HL-60 (cell line): ENCODE results near the gene ANKRD55.
"Not testable (repeated sequence)": the region's sequence is repeated elsewhere in the genome, so short reads cannot be mapped to it uniquely, and the experiment has no call there.

ENCODE experiments used
- DNase-seq, 2 experiments: peaks; one replicate each; pipeline ENCODE4 v3.0.0-alpha.2; 2010 to 2020; ENCODE audit warnings: low read depth in 1 of 2, low spot score in 1 of 2
- H3K27ac ChIP-seq: fragments of 250-450 bp; sonication (Bioruptor Pico); replicated peaks from 2 replicates; pipeline ENCODE4 v1.5.1; 2020; ENCODE audit warnings: mild to moderate bottlenecking, moderate library complexity
- H3K27me3 ChIP-seq: fragments of 250-450 bp; sonication (Bioruptor Pico); 2 replicates; pipeline ENCODE4 v1.5.1; 2021; ENCODE audit warnings: mild to moderate bottlenecking, moderate library complexity; ENCODE audit not compliant: insufficient read depth, poor library complexity, severe bottlenecking
- H3K4me3 ChIP-seq: replicated peaks from 2 replicates; pipeline ENCODE4 v1.5.1; 2011; ENCODE audit warnings: mild to moderate bottlenecking, control low read depth, low read length; ENCODE audit not compliant: insufficient read depth
- GABPA ChIP-seq: IDR thresholded peaks from 2 replicates; pipeline ENCODE4 v1.6.1; 2012; ENCODE audit warnings: low read depth
- POLR2AphosphoS5 ChIP-seq: IDR thresholded peaks from 2 replicates; pipeline ENCODE4 v1.6.1; 2012; ENCODE audit warnings: low read depth
- SPI1 ChIP-seq: IDR thresholded peaks from 2 replicates; pipeline ENCODE4 v1.6.1; 2012; ENCODE audit warnings: low read depth, mild to moderate bottlenecking, borderline replicate concordance
- TF ChIP-seq, protein P1 (sequence below): IDR thresholded peaks from 2 replicates; pipeline ENCODE4 v1.6.1; 2012; ENCODE audit warnings: low read depth; ENCODE audit not compliant: insufficient replicate concordance
- TF ChIP-seq, protein P2 (sequence below): IDR thresholded peaks from one replicate; pipeline ENCODE4 v1.5.1; 2011; ENCODE audit warnings: low read length, control low read depth, inconsistent platforms; ENCODE audit not compliant: insufficient read depth

The ANKRD55 gene

DNA sequence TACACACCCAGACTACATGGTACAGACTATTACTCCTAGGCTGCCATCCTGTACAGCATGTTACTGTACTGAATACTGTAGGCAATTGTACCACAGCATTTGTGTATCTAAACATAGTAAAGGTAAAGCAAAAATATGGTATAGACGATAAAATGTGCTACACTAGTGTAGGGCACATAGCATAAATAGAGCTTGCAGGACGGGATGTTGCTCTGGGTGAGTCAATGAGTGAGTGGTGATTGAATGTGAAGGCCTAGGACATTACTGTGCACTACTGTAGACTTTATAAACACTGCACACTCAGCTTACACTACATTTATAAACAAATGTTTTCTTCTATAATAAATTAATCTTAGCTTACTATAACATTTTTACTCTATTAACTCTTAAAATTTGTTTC, 25.6 kb downstream of the ANKRD55 start:
- H3K27me3 ChIP-seq = no peaks in the 10 kb centered on the region
- no peak overlapping the region for H3K4me3 ChIP-seq
- no peak for TF ChIP-seq GABPA
- TF ChIP-seq POLR2AphosphoS5 = no peak
- no peak for TF ChIP-seq SPI1
- TF ChIP-seq, protein P1, sequence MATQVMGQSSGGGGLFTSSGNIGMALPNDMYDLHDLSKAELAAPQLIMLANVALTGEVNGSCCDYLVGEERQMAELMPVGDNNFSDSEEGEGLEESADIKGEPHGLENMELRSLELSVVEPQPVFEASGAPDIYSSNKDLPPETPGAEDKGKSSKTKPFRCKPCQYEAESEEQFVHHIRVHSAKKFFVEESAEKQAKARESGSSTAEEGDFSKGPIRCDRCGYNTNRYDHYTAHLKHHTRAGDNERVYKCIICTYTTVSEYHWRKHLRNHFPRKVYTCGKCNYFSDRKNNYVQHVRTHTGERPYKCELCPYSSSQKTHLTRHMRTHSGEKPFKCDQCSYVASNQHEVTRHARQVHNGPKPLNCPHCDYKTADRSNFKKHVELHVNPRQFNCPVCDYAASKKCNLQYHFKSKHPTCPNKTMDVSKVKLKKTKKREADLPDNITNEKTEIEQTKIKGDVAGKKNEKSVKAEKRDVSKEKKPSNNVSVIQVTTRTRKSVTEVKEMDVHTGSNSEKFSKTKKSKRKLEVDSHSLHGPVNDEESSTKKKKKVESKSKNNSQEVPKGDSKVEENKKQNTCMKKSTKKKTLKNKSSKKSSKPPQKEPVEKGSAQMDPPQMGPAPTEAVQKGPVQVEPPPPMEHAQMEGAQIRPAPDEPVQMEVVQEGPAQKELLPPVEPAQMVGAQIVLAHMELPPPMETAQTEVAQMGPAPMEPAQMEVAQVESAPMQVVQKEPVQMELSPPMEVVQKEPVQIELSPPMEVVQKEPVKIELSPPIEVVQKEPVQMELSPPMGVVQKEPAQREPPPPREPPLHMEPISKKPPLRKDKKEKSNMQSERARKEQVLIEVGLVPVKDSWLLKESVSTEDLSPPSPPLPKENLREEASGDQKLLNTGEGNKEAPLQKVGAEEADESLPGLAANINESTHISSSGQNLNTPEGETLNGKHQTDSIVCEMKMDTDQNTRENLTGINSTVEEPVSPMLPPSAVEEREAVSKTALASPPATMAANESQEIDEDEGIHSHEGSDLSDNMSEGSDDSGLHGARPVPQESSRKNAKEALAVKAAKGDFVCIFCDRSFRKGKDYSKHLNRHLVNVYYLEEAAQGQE = no peak
- TF ChIP-seq, protein P2, sequence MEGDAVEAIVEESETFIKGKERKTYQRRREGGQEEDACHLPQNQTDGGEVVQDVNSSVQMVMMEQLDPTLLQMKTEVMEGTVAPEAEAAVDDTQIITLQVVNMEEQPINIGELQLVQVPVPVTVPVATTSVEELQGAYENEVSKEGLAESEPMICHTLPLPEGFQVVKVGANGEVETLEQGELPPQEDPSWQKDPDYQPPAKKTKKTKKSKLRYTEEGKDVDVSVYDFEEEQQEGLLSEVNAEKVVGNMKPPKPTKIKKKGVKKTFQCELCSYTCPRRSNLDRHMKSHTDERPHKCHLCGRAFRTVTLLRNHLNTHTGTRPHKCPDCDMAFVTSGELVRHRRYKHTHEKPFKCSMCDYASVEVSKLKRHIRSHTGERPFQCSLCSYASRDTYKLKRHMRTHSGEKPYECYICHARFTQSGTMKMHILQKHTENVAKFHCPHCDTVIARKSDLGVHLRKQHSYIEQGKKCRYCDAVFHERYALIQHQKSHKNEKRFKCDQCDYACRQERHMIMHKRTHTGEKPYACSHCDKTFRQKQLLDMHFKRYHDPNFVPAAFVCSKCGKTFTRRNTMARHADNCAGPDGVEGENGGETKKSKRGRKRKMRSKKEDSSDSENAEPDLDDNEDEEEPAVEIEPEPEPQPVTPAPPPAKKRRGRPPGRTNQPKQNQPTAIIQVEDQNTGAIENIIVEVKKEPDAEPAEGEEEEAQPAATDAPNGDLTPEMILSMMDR = no peak
- H3K27ac ChIP-seq = no peak overlapping the region
- DNase-seq = no peak

DNA sequence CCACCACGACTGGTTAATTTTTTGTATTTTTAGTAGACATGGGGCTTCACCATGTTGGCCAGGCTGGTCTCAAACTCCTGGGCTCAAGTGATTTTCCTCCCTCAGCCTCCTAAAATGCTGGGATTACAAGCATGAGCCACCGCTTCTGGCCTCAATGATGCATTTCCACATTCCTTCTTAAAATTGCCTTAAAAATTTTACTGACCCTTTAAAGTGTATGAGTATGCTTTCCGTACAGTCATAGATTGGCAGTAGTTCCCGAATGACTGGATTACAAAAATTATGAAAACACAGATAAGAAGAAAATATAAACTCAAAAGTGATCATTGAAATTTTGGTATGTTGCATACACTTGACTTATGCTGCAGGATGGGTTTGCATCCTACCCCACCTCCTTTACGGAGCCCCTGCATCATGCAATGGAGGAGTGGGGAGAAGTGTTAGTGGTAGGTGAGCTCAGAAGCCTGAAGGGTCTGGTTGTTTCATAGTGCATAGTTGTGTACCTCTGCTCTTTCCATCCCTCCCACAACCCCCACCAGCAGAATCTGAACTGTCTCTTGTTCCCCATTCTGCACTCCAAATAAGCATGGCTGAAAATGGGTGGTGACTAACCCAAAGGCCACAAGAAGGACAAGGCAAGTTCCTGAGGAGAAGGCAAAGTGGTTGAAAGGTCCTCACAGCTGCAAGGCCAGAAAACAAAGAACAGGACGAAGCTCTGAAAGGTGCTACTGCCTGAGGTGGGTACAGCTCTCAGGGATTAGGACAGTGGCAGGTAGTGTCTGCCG, 26.8 kb downstream of the ANKRD55 start:
- H3K4me3 ChIP-seq = no peak overlapping the region
- H3K27me3 ChIP-seq = no peaks in the 10 kb centered on the region
- TF ChIP-seq, protein P2 = no peak
- TF ChIP-seq, protein P1 = no peak
- TF ChIP-seq GABPA (no peak), SPI1 (no peak), POLR2AphosphoS5 (no peak)
- no peak for DNase-seq
- no peak overlapping the region for H3K27ac ChIP-seq

DNA sequence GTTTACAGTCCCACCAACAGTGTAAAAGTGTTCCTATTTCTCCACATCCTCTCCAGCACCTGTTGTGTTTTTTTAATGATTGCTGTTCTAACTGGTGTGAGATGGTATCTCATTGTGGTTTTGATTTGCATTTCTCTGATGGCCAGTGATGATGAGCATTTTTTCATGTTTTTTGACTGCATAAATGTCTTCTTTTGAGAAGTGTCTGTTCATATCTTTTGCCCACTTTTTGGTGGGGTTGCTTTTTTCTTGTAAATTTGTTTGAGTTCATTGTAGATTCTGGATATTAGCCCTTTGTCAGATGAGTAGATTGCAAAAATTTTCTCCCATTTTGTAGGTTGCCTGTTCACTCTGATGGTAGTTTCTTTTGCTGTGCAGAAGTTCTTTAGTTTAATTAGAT, 29.2 kb downstream of the ANKRD55 start:
- DNase-seq, H3K27ac ChIP-seq, H3K27me3 ChIP-seq, H3K4me3 ChIP-seq: not testable (repeated sequence)

DNA sequence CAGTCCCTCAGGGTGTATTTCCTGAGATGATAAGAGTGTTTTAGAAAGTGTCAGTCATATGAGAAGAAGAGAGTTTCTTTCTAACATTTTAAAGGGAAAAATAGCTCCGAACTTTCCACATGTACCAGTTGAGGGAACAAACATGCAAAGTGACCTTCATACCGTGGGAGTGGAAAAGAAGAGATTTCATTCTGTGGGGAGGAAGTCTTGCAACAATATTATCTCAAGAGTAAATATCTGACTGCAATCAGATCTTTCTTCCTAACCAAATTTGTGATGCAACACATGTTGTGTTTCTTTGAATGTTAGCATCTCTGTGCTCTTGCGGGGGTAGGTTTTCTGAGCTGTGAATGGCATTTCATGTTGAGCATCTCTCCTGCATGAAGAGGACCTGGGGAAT, 30.6 kb downstream of the ANKRD55 start:
- no peak for DNase-seq
- Histone ChIP-seq H3K27me3 (no peaks in the 10 kb centered on the region), H3K4me3 (no peak overlapping the region), H3K27ac (no peak overlapping the region)
- TF ChIP-seq GABPA = no peak
- TF ChIP-seq, protein P2 = no peak
- no peak for TF ChIP-seq SPI1
- TF ChIP-seq POLR2AphosphoS5 = no peak
- TF ChIP-seq, protein P1 = no peak

DNA sequence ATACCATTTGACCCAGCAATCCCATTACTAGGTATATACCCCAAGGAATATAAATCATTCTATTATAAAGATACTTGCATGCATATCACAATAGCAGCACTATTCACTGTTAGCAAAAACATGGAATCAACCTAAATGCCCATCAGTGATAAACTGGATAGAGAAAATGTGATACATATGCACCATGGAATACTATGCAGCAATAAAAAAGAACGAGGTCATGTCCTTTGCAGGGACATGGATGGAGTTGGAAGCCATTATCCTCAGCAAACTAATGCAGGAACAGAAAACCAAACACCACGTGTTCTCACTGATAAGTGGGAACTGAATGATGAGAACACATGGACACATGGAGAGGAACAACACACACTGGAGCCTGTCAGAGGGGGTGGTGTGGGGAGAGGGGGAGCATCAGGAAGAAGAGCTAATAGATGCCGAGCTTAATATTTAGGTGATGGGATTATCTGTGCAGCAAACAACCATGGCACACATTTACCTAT, 31.3 kb downstream of the ANKRD55 start:
- H3K27ac ChIP-seq, H3K4me3 ChIP-seq, H3K27me3 ChIP-seq, DNase-seq: not testable (repeated sequence)
